GM12875 (cell line): ENCODE results near the gene IFRD1.

Experiments
- H3K4me3 ChIP-seq: one replicate; pipeline ENCODE4 v1.5.1; 2011; ENCODE audit warnings: low read depth, low read length, control low read depth
- CTCF ChIP-seq: IDR thresholded peaks from 2 replicates; pipeline ENCODE4 v1.5.1; 2011; ENCODE audit warnings: low read depth, mild to moderate bottlenecking, control low read depth, inconsistent platforms, low read length, moderate library complexity, borderline replicate concordance; ENCODE audit not compliant: insufficient read depth

The IFRD1 gene, protein sequence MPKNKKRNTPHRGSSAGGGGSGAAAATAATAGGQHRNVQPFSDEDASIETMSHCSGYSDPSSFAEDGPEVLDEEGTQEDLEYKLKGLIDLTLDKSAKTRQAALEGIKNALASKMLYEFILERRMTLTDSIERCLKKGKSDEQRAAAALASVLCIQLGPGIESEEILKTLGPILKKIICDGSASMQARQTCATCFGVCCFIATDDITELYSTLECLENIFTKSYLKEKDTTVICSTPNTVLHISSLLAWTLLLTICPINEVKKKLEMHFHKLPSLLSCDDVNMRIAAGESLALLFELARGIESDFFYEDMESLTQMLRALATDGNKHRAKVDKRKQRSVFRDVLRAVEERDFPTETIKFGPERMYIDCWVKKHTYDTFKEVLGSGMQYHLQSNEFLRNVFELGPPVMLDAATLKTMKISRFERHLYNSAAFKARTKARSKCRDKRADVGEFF

DNA sequence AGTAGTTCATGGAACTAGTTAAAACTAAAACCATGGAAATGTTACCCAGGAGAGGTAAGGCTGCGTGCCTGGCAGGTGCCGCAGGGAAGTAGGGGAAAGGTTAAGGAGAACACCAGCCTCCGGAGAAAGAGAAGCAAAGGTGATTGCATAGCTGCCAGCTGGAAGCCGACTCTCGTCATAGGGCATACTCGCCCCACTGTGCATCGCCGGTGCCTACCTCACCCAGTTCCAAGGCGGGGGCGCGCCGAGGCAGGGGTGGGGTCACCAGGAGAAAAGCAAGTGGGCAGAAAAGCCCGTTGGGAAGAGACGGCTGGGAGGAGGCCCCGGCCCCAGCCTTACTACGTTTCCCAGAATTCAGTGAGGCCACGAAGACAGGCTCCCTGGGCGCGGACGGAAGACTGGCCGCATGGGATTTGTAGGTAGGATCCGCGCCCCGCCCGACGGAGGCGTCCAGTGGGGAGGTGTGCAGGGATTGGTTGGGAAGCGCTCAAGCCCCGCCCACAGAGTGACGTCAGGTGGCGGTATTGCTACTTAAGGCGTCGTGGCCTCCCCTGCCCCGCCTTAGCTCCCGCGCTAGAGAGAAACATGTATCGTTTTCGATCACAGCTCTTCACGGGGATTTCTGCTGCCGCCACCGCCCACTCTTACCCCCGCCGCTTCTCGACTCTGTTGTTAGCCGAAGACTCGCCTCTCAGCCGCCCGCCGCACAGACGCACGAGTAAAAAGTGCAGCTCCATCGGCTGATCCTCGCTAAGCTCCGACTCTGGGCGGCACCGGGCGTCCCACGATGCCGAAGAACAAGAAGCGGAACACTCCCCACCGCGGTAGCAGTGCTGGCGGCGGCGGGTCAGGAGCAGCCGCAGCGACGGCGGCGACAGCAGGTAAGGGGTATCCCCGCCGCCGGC is at the start of gene IFRD1:
Gene IFRD1, plus strand, starts transcription at position 559 of the 905 bp plus-strand sequence. Its CDS starts 229 bp downstream, at position 788.
- peak within 1 kb of the TSS; percentile 77 for H3K4me3 ChIP-seq
- TF ChIP-seq CTCF = no peak

- no peak overlapping the region for H3K4me3 ChIP-seq
- no peak for TF ChIP-seq CTCF
Measured at GRCh38 chr7:112404321-112404720, 45.9 kb upstream of the IFRD1 start.

DNA sequence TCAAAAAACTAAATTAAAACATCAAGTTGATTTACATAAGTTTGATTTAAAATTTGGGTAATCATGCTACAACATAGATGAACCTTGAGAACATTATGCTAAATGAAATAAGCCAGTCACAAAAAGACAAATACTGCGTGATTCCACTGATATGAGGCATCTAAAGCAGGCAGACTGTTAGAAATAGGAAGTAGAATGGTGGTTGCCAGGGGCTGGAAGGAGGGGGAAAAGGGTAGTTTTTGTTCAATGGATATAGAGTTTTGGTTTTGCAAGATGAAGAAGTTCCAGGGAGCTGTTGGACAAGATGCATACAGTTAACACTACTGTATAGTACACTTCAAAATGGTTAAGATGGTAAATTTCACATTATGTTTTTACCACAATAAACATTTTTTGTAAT is 45.0 kb upstream of the IFRD1 start:
- no peak for TF ChIP-seq CTCF
- no peak overlapping the region for H3K4me3 ChIP-seq

DNA sequence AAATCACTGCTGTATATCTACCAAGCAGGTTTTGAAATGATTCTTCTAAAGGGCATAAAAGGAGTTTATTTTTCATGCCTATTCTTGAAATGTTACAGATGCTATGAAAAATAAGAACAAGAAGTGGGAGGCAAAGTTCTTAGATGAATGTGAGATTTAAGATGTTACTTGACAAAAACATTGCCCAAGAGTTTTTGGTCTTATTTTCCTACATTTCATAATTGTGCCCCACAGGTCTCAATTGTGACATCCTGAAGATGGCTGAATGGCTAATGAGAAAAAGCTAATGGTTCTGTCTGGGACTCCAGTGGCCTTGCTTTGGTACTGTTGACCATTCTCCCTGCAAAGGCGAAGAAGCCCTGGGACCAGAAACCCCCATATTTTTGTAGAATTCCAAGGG is 43.0 kb upstream of the IFRD1 start:
- TF ChIP-seq CTCF = no peak
- no peak overlapping the region for H3K4me3 ChIP-seq

- TF ChIP-seq CTCF = no peak
- no peak overlapping the region for H3K4me3 ChIP-seq
Measured at GRCh38 chr7:112410092-112410491, 40.2 kb upstream of the IFRD1 start.

GRCh38 chr7:112411186-112411795 is 39.0 kb upstream of the IFRD1 start:
- no peak overlapping the region for H3K4me3 ChIP-seq
- peak; percentile 37; the same call in 1 of the 2 replicates for TF ChIP-seq CTCF
